ENCODE results near the gene MRPS14. TPM values are rescaled to one million over a fixed set of nuclear protein-coding genes. Genes with fewer than 3 reads are reported as not detected.

Gene MRPS14
- total RNA-seq = 23.9 and 25.1 TPM in 2 replicates

GRCh38 chr1:175023043-175023921 is at the start of gene MRPS14:
TSS of gene MRPS14 (minus strand) at chr1:175023425. CDS start at chr1:175023408, 17 bp downstream.

GRCh38 chr1:175067362-175068106 is 44.3 kb upstream of the MRPS14 start, which contains the start of gene TNN:
TSS of gene TNN (plus strand) at chr1:175067833. CDS start at chr1:175077419, 9,586 bp downstream.

DNA sequence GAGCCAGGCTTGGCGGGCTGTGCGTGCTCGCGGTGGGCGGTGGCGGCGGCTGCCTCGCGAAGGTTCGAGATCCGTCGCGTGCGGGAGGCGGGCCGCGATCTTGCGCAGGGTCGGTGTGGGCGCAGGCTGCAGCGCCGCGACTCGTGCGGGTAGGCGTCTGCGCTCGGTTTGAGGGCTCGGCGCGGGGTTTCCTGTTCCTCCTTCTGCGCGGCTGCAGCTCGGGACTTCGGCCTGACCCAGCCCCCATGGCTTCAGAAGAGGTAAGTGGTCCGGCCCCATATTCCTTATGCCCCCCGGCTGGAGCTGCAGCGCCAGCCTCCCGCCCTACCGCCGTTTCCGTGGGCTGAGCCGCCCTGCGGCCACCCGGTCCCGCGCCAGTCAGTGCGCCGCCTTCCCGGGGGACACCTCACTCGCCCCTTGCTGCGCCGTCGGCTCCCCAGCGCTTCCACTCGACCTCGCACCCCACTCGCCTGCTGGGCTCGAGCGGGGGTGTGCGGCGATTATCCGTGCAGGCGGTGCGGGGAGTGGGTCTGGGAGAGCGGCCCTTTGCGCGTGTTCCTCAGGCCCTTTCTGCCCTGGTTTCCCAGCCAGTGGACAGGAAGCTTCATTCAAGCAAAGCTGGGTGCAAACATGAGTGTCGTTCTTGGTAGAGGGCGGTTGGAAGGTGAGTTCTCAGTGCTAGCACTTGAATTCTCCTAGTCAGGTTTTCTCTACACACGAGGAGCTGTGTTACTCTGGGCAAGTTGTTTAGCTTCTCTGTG is 23.1 kb downstream of the MRPS14 start, which contains the start of gene CACYBP:
CACYBP (plus strand) TSS at position 12 of the 761 bp plus-strand sequence; CDS start at position 246, 234 bp downstream.

Small RNAs within 50 kb of the gene (small RNA-seq; reads per million reads assigned to genes)
- gene RF00019 (not detected), gene RNU6-307P (not detected)

Other genes starting within 250 kb of the MRPS14 start
- gene CACYBP, start 23.5 kb downstream of the MRPS14 start, total RNA-seq = 141 and 193 TPM in 2 replicates
- gene TNN, start 44.4 kb upstream of the MRPS14 start, total RNA-seq = not detected in 2 replicates
- 34.4 and 54.3 TPM in 2 replicates for gene KIAA0040, start 169.4 kb upstream of the MRPS14 start, total RNA-seq

Measured in thoracic aorta endothelial cell (primary cell).